Measurements from ENCODE around the gene HECTD1.

- TF ChIP-seq FOXM1 (IDR thresholded peaks at IDR 0.05; ENCODE audit: borderline replicate concordance, low read depth) (peak; percentile 70; the same call in 1 of the 2 replicates), CEBPB (IDR thresholded peaks at IDR 0.05) (no peak), TCF12 (IDR thresholded peaks at IDR 0.05; ENCODE audit: low read depth) (peak; percentile 46), ZBTB7A (IDR thresholded peaks at IDR 0.05; ENCODE audit: low read depth) (no peak), TAF1 (IDR thresholded peaks at IDR 0.05; ENCODE audit: low read depth) (no peak), CREB1 (IDR thresholded peaks at IDR 0.05; ENCODE audit: low read depth) (no peak), EP300 (IDR thresholded peaks at IDR 0.05; ENCODE audit: borderline replicate concordance) (peak; percentile 65; the same call in 1 of the 2 replicates), YY1 (IDR thresholded peaks at IDR 0.05; ENCODE audit: low read depth) (no peak)
- TF ChIP-seq, protein P1, sequence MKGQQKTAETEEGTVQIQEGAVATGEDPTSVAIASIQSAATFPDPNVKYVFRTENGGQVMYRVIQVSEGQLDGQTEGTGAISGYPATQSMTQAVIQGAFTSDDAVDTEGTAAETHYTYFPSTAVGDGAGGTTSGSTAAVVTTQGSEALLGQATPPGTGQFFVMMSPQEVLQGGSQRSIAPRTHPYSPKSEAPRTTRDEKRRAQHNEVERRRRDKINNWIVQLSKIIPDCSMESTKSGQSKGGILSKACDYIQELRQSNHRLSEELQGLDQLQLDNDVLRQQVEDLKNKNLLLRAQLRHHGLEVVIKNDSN (IDR thresholded peaks at IDR 0.05) = peak; percentile 59
Measured at GRCh38 chr14:31243860-31244259, 36.3 kb upstream of the HECTD1 start.
